ENCODE data around the gene ASCC3.

The ASCC3 gene

GRCh38 chr6:100801036-100801435 lies 80.1 kb downstream of the ASCC3 start:
- no peak overlapping the region for H3K4me3 Mint-ChIP-seq
- no peak for DNase-seq
- H3K4me1 Mint-ChIP-seq: peaks cover 5% of the 10 kb centered on the region
- no peaks in the 10 kb centered on the region for H3K27me3 Mint-ChIP-seq (ENCODE audit: low read depth, poor library complexity)
- H3K36me3 Mint-ChIP-seq (ENCODE audit: low read depth): peaks cover 21% of the 10 kb centered on the region
- no peak overlapping the region for H3K27ac Mint-ChIP-seq
- no peak for TF ChIP-seq CTCF (IDR thresholded peaks at IDR 0.05)
- no peaks in the 10 kb centered on the region for H3K9me3 Mint-ChIP-seq

- Mint-ChIP-seq H3K4me3 (no peak overlapping the region), H3K9me3 (no peaks in the 10 kb centered on the region), H3K36me3 (ENCODE audit: low read depth) (peaks cover 16% of the 10 kb centered on the region), H3K27me3 (ENCODE audit: low read depth, poor library complexity) (no peaks in the 10 kb centered on the region), H3K27ac (no peak overlapping the region), H3K4me1 (no peaks in the 10 kb centered on the region)
- DNase-seq: no peak
- TF ChIP-seq CTCF (IDR thresholded peaks at IDR 0.05): no peak
Measured at GRCh38 chr6:100796049-100796823, 84.9 kb downstream of the ASCC3 start.

GRCh38 chr6:100790084-100790483 lies 91.0 kb downstream of the ASCC3 start:
- H3K4me1 Mint-ChIP-seq: no peaks in the 10 kb centered on the region
- H3K9me3 Mint-ChIP-seq: no peaks in the 10 kb centered on the region
- TF ChIP-seq CTCF (IDR thresholded peaks at IDR 0.05): no peak
- DNase-seq: no peak
- H3K36me3 Mint-ChIP-seq (ENCODE audit: low read depth): peaks cover 5% of the 10 kb centered on the region
- H3K27ac Mint-ChIP-seq: no peak overlapping the region
- H3K4me3 Mint-ChIP-seq: no peak overlapping the region
- no peaks in the 10 kb centered on the region for H3K27me3 Mint-ChIP-seq (ENCODE audit: low read depth, poor library complexity)

- Mint-ChIP-seq H3K27me3 (ENCODE audit: low read depth, poor library complexity) (no peaks in the 10 kb centered on the region), H3K9me3 (no peaks in the 10 kb centered on the region), H3K4me1 (no peaks in the 10 kb centered on the region), H3K36me3 (ENCODE audit: low read depth) (peaks cover 5% of the 10 kb centered on the region), H3K27ac (no peak overlapping the region), H3K4me3 (no peak overlapping the region)
- DNase-seq: no peak
- no peak for TF ChIP-seq CTCF (IDR thresholded peaks at IDR 0.05)
Measured at GRCh38 chr6:100785982-100786381, 95.1 kb downstream of the ASCC3 start.

GRCh38 chr6:100780648-100781047 lies 100.5 kb downstream of the ASCC3 start:
- no peak for TF ChIP-seq CTCF (IDR thresholded peaks at IDR 0.05)
- Mint-ChIP-seq H3K4me1 (no peaks in the 10 kb centered on the region), H3K27me3 (ENCODE audit: low read depth, poor library complexity) (no peaks in the 10 kb centered on the region), H3K27ac (no peak overlapping the region), H3K36me3 (ENCODE audit: low read depth) (no peaks in the 10 kb centered on the region), H3K9me3 (no peaks in the 10 kb centered on the region), H3K4me3 (no peak overlapping the region)
- DNase-seq: no peak

- no peak for TF ChIP-seq CTCF (IDR thresholded peaks at IDR 0.05)
- Mint-ChIP-seq H3K9me3 (no peaks in the 10 kb centered on the region), H3K36me3 (ENCODE audit: low read depth) (no peaks in the 10 kb centered on the region), H3K27me3 (ENCODE audit: low read depth, poor library complexity) (no peaks in the 10 kb centered on the region), H3K4me1 (peaks cover 6% of the 10 kb centered on the region), H3K4me3 (no peak overlapping the region), H3K27ac (no peak overlapping the region)
- DNase-seq: no peak
Measured at GRCh38 chr6:100775667-100776066, 105.5 kb downstream of the ASCC3 start.
